HG02759 (cell line): ENCODE data around the gene SNAPC5.
"Not testable (repeated sequence)": the region's sequence is repeated elsewhere in the genome, so short reads cannot be mapped to it uniquely, and the experiment has no call there.

ENCODE experiments used
- ATAC-seq: cut with Tn5 transposase; IDR thresholded peaks from one replicate; pipeline ENCODE4 v1.9.1; 2021; ENCODE audit warnings: mild to moderate bottlenecking, moderate library complexity; ENCODE audit not compliant: unreplicated experiment

The SNAPC5 gene, protein sequence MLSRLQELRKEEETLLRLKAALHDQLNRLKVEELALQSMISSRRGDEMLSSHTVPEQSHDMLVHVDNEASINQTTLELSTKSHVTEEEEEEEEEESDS

DNA sequence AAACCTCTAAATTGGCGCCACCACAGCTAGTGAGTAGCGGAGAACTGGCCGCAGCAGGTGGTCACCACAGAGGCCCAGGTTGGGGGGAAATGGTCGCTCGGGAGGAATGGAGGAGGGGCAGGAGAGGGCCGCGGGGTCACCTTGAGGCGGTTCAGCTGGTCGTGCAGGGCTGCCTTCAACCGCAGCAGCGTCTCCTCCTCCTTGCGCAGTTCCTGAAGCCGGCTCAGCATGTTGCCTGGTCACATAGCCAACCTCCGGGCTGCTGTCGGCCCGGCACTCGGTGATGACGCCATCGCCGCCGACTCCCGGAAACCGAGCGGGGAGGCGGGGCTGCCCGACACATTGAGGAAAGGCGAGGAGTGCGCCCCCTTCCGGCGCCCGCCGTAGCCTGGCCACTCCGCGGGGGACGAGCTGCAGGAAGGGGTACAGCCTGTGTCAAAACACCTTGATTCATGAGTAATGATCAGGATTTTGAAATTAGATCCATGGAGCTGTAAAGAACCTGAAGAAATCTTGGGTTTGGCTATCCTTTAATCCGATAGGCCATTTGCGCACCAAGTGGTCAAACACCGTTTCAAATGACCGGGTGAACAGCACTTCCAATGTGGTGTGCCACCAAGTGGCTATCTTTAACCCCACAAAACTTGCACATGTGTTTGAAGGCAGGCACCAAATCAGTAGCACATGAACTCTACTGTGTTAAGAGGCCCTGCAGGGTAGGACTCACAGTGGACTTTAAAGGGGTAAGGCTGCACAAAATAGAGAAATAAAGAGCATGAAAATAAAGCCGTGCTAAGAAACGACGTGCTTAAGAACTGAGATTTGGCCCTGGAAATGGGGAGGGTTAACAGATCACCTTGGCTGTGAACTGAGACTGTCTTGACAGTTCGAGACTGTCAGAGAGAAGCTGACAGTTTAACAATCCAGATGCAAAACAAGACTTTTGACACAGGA lies at the start of gene SNAPC5:
Gene SNAPC5, minus strand, starts transcription at position 261 of the 954 bp plus-strand sequence. Its CDS starts 31 bp downstream, at position 230.
- ATAC-seq: peak; percentile 86

DNA sequence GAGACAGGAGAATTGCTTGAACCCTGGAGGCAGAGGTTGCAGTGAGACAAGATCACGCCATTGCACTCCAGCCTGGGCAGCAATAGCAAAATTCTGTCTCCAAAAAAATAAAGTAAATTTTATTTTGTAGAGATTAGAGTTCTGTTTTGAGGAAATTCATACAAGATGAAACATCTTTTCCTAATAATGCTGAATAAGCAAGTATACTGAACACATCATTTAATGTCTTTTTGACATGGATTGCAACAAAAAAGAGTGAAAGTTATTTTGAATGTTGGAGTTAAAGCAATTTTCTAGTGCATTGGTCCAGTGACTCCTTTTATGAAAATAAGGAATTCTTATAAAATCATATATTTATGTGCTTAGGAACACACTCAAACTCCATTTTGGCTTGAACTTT lies 47.7 kb upstream of the SNAPC5 start:
- ATAC-seq: no peak

DNA sequence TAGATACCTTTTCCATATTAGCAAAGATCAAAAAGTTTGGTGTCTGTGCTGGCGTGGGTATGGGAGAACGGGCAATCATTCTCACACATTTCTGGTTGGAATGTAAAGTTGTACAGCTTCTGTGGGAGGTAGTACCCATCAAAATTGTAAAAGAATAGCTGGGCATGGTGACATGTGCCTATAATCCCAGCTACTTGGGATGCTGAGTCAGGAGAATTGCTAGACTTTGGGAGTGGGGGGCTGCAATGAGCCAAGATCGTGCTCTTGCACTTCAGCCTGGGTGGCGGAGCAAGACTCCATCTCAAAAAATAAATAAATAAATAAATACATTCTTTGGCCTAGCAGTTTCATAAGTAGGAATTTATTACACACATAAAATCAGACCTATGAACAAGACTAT lies 45.3 kb upstream of the SNAPC5 start:
- ATAC-seq: no peak

- no peak for ATAC-seq
Measured at GRCh38 chr15:66535056-66535455, 37.5 kb upstream of the SNAPC5 start.

GRCh38 chr15:66524838-66525237 lies 27.3 kb upstream of the SNAPC5 start:
- no peak for ATAC-seq

GRCh38 chr15:66523926-66524325 lies 26.4 kb upstream of the SNAPC5 start:
- no peak for ATAC-seq

- no peak for ATAC-seq
Measured at GRCh38 chr15:66515901-66516322, 18.4 kb upstream of the SNAPC5 start.

- ATAC-seq: no peak
Measured at GRCh38 chr15:66514586-66514985, 17.0 kb upstream of the SNAPC5 start.

GRCh38 chr15:66508293-66508883 lies 10.8 kb upstream of the SNAPC5 start:
- ATAC-seq: no peak

- ATAC-seq: no peak
Measured at GRCh38 chr15:66505818-66506217, 8.3 kb upstream of the SNAPC5 start.

DNA sequence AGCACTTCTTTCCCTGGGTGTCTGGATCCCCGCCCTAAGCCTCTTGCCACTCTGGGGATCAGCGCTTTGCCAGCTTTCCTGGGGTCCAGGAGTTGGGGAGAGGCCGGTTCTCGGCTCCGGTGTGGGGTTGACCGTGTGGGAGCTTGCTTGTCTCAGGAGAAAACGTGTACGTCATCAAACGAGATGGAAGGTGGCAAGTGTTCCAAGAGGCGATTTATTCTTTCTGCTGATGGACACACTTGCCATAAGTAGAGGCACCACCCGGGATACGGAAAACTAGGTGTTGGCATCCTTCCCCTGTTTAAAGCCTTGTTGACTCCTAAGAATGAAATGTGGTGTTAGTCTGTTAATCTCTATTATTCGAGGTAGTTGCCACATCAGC lies 7.9 kb upstream of the SNAPC5 start:
- ATAC-seq: no peak

DNA sequence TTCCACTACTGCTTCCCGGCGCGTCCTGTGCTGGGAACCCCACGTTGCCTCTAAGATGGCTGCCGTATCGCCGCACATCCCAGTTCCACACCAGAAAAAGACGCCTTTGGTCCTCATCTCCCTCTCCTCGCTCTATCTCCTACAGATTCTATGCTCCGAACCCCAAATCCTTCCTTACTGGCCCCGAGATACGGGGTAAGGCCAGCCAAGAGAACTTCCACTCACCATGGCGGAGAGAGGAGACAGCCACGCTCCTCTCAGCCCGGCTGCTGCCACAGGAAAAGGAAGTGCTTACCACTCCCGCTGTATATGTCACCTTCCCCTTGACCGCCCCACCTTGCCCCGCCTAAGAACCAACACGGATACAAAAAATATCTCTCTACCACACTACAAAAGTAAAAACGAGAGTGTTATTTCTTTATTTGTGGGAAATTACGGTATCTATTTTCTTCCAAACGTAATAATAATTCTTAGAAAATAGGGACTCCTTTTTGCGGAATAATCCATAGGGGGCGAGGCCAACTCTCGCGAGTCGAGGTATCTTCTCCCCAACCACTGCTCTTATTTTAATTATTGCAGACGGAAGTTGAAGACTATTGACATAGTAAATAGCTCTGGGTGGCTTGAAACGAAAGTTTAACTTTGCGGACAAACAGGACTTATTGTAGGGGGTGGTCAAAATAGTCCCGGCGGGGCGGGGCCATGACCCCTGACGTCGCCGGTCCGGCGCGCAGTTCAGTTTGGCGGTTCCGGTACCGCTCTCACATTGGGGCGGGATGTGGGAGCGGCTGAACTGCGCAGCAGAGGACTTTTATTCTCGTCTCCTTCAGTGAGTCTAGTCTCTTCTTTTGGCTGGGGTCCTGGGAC lies 7.2 kb upstream of the SNAPC5 start, which contains the start of the genes RPL4 and ZWILCH:
Gene RPL4, minus strand, starts transcription at position 293 of the 867 bp plus-strand sequence. Its CDS starts 65 bp downstream, at position 228.
Gene ZWILCH, plus strand, starts transcription at position 764 of the 867 bp plus-strand sequence. Its CDS starts 13 bp downstream, at position 777.
- ATAC-seq: peak; percentile 88

DNA sequence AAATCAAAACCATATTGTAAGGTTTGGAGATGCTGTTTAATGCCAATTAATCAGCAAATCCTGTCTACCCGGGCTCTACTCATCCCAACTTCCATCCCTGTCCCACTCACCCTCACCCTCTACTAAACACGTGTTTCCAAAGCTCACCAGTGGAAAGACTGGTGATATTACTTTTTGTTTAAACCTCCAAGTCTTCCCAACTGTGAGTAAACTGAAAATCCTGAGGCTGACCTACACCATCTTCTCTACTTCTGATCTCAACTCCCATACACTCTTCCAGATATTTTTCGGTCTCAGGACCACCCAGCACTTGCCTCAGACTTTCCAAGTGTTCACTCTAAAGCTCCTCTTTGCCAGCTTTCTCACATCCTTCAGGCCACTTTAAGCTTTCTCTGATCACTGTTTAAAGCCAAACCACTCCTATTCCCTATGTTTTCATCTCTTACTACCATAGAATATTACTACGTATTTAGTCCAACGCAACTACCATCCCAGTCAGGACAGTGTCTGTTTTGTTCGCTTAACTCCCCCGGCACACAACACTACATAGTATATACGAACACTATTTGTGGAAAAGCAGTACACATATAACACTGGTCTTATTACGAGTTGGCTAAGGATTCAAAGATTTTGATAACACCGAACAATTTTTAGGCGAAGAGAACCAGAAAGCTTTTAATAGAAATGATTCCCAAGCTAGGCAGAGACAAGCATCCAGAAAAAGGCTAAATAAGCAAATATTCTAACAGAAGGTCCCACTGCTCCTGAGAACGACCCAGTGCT lies 6.4 kb upstream of the SNAPC5 start:
- ATAC-seq: no peak

DNA sequence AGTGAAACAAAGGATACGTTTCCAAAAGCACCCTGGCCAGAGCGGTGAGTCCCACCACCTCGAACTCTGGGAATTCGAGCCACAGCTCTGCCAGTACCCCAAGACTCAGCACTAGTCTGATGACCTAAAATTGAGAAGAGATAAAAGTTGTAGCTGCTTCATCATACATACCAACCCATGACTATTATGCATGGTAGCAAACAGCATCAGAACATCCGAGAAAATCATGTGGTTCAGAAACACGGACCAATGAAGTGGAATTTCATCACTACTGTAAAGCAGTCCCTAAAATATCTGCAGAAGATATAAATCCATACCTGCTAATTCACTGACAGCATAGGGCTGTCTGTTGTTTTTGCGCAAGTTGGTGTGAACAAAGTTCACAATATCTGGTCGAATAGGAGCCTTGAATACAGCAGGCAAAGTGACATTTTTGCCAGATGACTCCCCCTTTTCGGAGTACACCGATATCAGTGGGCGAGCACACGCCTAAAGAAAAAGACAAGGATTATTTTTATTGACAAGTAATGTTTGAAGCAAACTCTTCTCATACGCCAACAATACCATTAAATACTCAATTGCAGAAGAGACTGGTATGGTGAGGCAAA lies 5.6 kb upstream of the SNAPC5 start:
- ATAC-seq: not testable (repeated sequence)

- no peak for ATAC-seq
Measured at GRCh38 chr15:66502491-66502890, 4.9 kb upstream of the SNAPC5 start.

- not testable (repeated sequence) for ATAC-seq
Measured at GRCh38 chr15:66500346-66500745, 2.8 kb upstream of the SNAPC5 start.

GRCh38 chr15:66498501-66499386 lies 1.2 kb upstream of the SNAPC5 start:
- ATAC-seq: no peak

DNA sequence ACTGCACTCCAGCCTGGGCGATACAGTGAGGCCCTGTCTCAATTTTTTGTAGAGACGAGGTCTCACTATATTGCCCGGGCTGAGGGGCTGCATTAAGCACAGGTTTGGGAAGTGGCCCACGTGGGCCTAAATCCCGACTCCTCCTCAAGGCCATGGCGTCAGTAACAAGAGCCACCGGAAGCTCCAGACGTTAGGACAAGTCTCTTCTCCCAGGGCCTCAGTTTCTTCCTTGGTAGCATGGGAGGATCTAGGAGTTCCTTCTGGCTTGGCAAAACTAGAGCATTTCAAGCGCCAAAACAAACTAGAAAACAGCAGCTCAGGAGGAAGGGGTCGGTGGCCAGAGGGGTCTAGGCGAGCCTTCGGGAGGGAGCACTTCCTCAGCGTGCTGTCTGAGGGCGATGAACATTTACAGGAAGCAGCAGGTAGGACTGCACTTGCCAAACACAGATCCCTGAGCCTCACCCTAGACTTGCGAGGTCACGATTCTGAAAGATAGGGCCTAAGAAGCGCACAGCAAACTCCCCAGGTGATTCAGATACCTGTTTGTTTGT lies 536 bp downstream of the SNAPC5 start:
- peak; percentile 27 for ATAC-seq
